GM19467 (cell line): Measurements from ENCODE around the gene SHROOM2.
A peak's percentile ranks its signal among the peaks of the same experiment; 100 is the strongest.

Experiments used
- ATAC-seq: cut with Tn5 transposase; IDR thresholded peaks from one replicate; pipeline ENCODE4 v1.9.1; 2021; ENCODE audit warnings: mild to moderate bottlenecking, moderate library complexity; ENCODE audit not compliant: unreplicated experiment

The SHROOM2 gene

GRCh38 chrX:9927698-9928482, 141.7 kb downstream of the SHROOM2 start:
- no peak for ATAC-seq

- no peak for ATAC-seq
Measured at GRCh38 chrX:9935436-9935835, 149.2 kb downstream of the SHROOM2 start.

- no peak for ATAC-seq
Measured at GRCh38 chrX:9937761-9938160, 151.5 kb downstream of the SHROOM2 start.

- no peak for ATAC-seq
Measured at GRCh38 chrX:9938516-9938915, 152.3 kb downstream of the SHROOM2 start.

- ATAC-seq, result no peak
Measured at GRCh38 chrX:9940421-9940820, 154.2 kb downstream of the SHROOM2 start.

GRCh38 chrX:9942086-9942485, 155.9 kb downstream of the SHROOM2 start:
- ATAC-seq, result peak; percentile 79

- ATAC-seq, result no peak
Measured at GRCh38 chrX:9943420-9943819, 157.2 kb downstream of the SHROOM2 start.

GRCh38 chrX:9947131-9947794, 161.0 kb downstream of the SHROOM2 start:
- no peak for ATAC-seq

GRCh38 chrX:9948406-9948805, 162.2 kb downstream of the SHROOM2 start:
- no peak for ATAC-seq

- no peak for ATAC-seq
Measured at GRCh38 chrX:9952300-9952699, 166.1 kb downstream of the SHROOM2 start.

- ATAC-seq, result no peak
Measured at GRCh38 chrX:9953396-9953795, 167.2 kb downstream of the SHROOM2 start.

- no peak for ATAC-seq
Measured at GRCh38 chrX:9955506-9955905, 169.3 kb downstream of the SHROOM2 start.

GRCh38 chrX:9957743-9958142, 171.5 kb downstream of the SHROOM2 start:
- no peak for ATAC-seq

GRCh38 chrX:9958183-9958582, 172.0 kb downstream of the SHROOM2 start:
- no peak for ATAC-seq

- ATAC-seq, result no peak
Measured at GRCh38 chrX:9961750-9962149, 175.5 kb downstream of the SHROOM2 start.

- no peak for ATAC-seq
Measured at GRCh38 chrX:9966775-9967408, 180.7 kb downstream of the SHROOM2 start, which contains the start of gene CLDN34. Gene CLDN34 (plus strand): TSS chrX:9967358. CDS start chrX:9967358, 0 bp downstream.

- ATAC-seq, result no peak
Measured at GRCh38 chrX:9977635-9978034, 191.4 kb downstream of the SHROOM2 start.

- no peak for ATAC-seq
Measured at GRCh38 chrX:9980401-9980800, 194.2 kb downstream of the SHROOM2 start.

- ATAC-seq, result no peak
Measured at GRCh38 chrX:9980927-9981326, 194.7 kb downstream of the SHROOM2 start.

- ATAC-seq, result no peak
Measured at GRCh38 chrX:9983441-9983840, 197.2 kb downstream of the SHROOM2 start.

GRCh38 chrX:9983846-9984245, 197.6 kb downstream of the SHROOM2 start:
- ATAC-seq, result no peak

GRCh38 chrX:9988762-9989161, 202.5 kb downstream of the SHROOM2 start:
- ATAC-seq, result no peak
